ENCODE data around the gene TRPT1.

DNA sequence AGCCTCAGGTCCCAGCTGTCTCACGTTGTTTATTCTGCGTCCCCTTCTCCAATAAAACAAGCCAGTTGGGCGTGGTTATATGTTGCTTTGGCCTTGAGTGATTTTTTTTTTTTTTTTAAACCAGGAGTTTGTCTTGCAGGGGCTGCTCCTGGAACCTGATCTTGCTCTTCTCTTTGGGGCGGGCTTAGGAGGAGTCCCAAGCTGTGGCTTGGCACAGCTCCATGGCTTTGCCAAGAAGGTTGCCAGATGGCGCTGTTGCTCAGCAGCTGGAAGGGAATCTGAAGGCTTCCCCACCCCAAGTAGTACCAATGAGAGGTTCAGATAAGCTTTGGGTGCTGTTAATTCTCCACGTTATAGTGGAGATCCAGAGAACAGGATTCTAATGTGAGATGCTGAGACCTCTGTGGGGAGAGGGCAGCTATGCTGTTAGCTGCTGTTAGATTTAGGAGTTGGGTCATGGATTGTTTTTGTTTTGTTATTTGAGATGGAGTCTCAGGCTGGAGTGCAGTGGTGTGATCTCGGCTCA, 21.5 kb downstream of the TRPT1 start:
- TF ChIP-seq, protein P1, sequence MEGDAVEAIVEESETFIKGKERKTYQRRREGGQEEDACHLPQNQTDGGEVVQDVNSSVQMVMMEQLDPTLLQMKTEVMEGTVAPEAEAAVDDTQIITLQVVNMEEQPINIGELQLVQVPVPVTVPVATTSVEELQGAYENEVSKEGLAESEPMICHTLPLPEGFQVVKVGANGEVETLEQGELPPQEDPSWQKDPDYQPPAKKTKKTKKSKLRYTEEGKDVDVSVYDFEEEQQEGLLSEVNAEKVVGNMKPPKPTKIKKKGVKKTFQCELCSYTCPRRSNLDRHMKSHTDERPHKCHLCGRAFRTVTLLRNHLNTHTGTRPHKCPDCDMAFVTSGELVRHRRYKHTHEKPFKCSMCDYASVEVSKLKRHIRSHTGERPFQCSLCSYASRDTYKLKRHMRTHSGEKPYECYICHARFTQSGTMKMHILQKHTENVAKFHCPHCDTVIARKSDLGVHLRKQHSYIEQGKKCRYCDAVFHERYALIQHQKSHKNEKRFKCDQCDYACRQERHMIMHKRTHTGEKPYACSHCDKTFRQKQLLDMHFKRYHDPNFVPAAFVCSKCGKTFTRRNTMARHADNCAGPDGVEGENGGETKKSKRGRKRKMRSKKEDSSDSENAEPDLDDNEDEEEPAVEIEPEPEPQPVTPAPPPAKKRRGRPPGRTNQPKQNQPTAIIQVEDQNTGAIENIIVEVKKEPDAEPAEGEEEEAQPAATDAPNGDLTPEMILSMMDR (IDR thresholded peaks at IDR 0.05), result peak; percentile 85; the same call in 1 of the 2 replicates
- TF ChIP-seq POLR2AphosphoS5 (IDR thresholded peaks at IDR 0.05; ENCODE audit: low read depth, low read length) (peak; percentile 47), SIN3A (IDR thresholded peaks at IDR 0.05; ENCODE audit: borderline replicate concordance, insufficient read depth, low read depth, low read length) (no peak), TCF7L2 (IDR thresholded peaks at IDR 0.05; ENCODE audit: low read depth, low read length) (no peak)
- TF ChIP-seq, protein P2, sequence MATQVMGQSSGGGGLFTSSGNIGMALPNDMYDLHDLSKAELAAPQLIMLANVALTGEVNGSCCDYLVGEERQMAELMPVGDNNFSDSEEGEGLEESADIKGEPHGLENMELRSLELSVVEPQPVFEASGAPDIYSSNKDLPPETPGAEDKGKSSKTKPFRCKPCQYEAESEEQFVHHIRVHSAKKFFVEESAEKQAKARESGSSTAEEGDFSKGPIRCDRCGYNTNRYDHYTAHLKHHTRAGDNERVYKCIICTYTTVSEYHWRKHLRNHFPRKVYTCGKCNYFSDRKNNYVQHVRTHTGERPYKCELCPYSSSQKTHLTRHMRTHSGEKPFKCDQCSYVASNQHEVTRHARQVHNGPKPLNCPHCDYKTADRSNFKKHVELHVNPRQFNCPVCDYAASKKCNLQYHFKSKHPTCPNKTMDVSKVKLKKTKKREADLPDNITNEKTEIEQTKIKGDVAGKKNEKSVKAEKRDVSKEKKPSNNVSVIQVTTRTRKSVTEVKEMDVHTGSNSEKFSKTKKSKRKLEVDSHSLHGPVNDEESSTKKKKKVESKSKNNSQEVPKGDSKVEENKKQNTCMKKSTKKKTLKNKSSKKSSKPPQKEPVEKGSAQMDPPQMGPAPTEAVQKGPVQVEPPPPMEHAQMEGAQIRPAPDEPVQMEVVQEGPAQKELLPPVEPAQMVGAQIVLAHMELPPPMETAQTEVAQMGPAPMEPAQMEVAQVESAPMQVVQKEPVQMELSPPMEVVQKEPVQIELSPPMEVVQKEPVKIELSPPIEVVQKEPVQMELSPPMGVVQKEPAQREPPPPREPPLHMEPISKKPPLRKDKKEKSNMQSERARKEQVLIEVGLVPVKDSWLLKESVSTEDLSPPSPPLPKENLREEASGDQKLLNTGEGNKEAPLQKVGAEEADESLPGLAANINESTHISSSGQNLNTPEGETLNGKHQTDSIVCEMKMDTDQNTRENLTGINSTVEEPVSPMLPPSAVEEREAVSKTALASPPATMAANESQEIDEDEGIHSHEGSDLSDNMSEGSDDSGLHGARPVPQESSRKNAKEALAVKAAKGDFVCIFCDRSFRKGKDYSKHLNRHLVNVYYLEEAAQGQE (IDR thresholded peaks at IDR 0.05; ENCODE audit: insufficient read depth in 1 of 2, low read depth in 2 of 2, low read length in 1 of 2), result no peak

Data from Panc1 (cell line).